DOHH2 (cell line): Measurements from ENCODE around the gene AP1S3.

ENCODE experiments used
- H3F3A ChIP-seq: fragments of 200-600 bp; sonication (generic), shearing (Covaris generic); 2 replicates; pipeline ENCODE4 v1.6.0; 2016; ENCODE audit warnings: antibody characterized with exemption, mild to moderate bottlenecking; ENCODE audit not compliant: control insufficient read depth, insufficient read depth
- H3K27ac ChIP-seq: fragments of 200-600 bp; sonication (generic); 2 replicates; pipeline ENCODE4 v1.5.1; 2014; ENCODE audit warnings: low read depth, mild to moderate bottlenecking, low read length, moderate library complexity
- H3K27me3 ChIP-seq: fragments of 200-600 bp; sonication (generic); 2 replicates; pipeline ENCODE4 v1.6.1; 2014; ENCODE audit warnings: mild to moderate bottlenecking, low read length, mixed read lengths; ENCODE audit not compliant: control insufficient read depth
- H3K36me3 ChIP-seq: fragments of 200-600 bp; sonication (generic); 2 replicates; pipeline ENCODE4 v1.6.1; 2014; ENCODE audit warnings: mild to moderate bottlenecking, low read length, moderate library complexity, mixed read lengths; ENCODE audit not compliant: control insufficient read depth
- H3K4me1 ChIP-seq: fragments of 200-600 bp; sonication (generic); 2 replicates; pipeline ENCODE4 v1.6.1; 2014; ENCODE audit warnings: mild to moderate bottlenecking, low read length, mixed read lengths; ENCODE audit not compliant: control insufficient read depth
- H3K4me2 ChIP-seq: fragments of 200-600 bp; sonication (generic); 2 replicates; pipeline ENCODE4 v1.6.0; 2014; ENCODE audit warnings: mild to moderate bottlenecking, low read length, moderate library complexity
- H3K4me3 ChIP-seq: fragments of 200-600 bp; sonication (generic); 2 replicates; pipeline ENCODE4 v1.5.1; 2014; ENCODE audit warnings: mild to moderate bottlenecking, low read length, mixed read lengths
- H3K79me2 ChIP-seq: fragments of 200-600 bp; sonication (generic); 2 replicates; pipeline ENCODE4 v1.6.1; 2014; ENCODE audit warnings: mild to moderate bottlenecking, low read length, mixed read lengths; ENCODE audit not compliant: control insufficient read depth
- H3K9me2 ChIP-seq: fragments of 200-600 bp; sonication (generic); replicated peaks from 2 replicates; pipeline ENCODE4 v1.6.1; 2014; ENCODE audit warnings: mild to moderate bottlenecking, low read length, mixed read lengths; ENCODE audit not compliant: control insufficient read depth
- H3K9me3 ChIP-seq: fragments of 200-600 bp; sonication (generic); 2 replicates; pipeline ENCODE4 v1.6.1; 2014; ENCODE audit warnings: antibody characterized with exemption, low read length, mixed read lengths; ENCODE audit not compliant: control insufficient read depth, insufficient read depth
- H4K20me1 ChIP-seq: fragments of 200-600 bp; sonication (generic); 2 replicates; pipeline ENCODE4 v1.6.0; 2014; ENCODE audit warnings: low read depth, mild to moderate bottlenecking, antibody characterized with exemption, low read length, moderate library complexity; ENCODE audit not compliant: control insufficient read depth, insufficient read depth
- EZH2phosphoT487 ChIP-seq: fragments of 200-600 bp; sonication (generic); IDR thresholded peaks from 2 replicates; pipeline ENCODE4 v1.6.1; 2017; ENCODE audit warnings: borderline replicate concordance, mild to moderate bottlenecking, antibody characterized with exemption, low read length, moderate library complexity, mixed read lengths
- TF ChIP-seq, protein P1 (sequence below): fragments of 200-600 bp; sonication (generic); IDR thresholded peaks from one replicate; pipeline ENCODE4 v1.5.1; 2014; ENCODE audit warnings: antibody characterized with exemption, mild to moderate bottlenecking, low read depth, low read length; ENCODE audit not compliant: poor library complexity, severe bottlenecking

Gene AP1S3

DNA sequence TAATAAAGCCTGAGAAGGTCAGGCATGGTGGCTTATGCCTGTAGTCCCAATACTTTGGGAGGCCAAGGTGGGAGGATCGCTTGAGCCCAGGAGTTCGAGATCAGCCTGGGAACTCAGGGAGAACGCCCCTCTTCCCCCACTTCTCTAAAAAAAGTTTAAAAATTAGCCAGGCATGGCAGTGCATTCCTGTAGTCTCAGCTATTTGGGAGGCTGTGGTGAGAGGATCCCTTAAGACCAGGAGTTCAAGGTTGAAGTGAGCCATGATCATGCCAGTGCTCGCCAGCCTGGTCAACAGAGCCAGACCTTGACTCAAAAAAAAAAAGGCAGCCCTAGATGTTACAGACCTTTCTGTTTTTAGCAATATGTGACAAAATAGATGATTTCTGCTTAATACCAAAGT lies 83.4 kb downstream of the AP1S3 start:
- Histone ChIP-seq H3K4me3 (no peak overlapping the region), H3K4me1 (no peaks in the 10 kb centered on the region), H3K79me2 (no peaks in the 10 kb centered on the region), H3K27me3 (no peaks in the 10 kb centered on the region), H3F3A (no peaks in the 10 kb centered on the region), H3K9me3 (no peaks in the 10 kb centered on the region), H3K9me2 (no peaks in the 10 kb centered on the region), H3K27ac (no peak overlapping the region), H3K4me2 (no peak overlapping the region), H4K20me1 (no peaks in the 10 kb centered on the region), H3K36me3 (no peaks in the 10 kb centered on the region)
- no peak for TF ChIP-seq EZH2phosphoT487
- TF ChIP-seq, protein P1, sequence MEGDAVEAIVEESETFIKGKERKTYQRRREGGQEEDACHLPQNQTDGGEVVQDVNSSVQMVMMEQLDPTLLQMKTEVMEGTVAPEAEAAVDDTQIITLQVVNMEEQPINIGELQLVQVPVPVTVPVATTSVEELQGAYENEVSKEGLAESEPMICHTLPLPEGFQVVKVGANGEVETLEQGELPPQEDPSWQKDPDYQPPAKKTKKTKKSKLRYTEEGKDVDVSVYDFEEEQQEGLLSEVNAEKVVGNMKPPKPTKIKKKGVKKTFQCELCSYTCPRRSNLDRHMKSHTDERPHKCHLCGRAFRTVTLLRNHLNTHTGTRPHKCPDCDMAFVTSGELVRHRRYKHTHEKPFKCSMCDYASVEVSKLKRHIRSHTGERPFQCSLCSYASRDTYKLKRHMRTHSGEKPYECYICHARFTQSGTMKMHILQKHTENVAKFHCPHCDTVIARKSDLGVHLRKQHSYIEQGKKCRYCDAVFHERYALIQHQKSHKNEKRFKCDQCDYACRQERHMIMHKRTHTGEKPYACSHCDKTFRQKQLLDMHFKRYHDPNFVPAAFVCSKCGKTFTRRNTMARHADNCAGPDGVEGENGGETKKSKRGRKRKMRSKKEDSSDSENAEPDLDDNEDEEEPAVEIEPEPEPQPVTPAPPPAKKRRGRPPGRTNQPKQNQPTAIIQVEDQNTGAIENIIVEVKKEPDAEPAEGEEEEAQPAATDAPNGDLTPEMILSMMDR, result no peak

DNA sequence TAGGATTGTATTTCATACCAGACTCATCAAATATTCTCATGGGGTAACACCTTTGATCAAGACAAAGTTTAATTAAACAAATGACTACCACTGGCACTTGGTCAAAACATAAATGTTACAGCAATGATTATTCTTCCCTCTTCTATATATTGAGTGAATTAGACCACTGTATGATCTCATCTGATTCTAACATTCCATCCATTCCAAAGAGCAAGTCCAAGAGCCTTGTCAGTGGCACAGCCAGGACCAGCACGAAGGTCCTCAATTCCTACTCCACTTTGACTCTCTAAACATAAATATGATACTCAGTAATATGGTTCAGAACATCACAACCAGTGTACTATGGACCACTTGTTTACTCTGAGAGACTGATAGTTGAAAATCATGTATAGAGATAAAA lies 86.4 kb downstream of the AP1S3 start:
- Histone ChIP-seq H3K4me2 (no peak overlapping the region), H3K27ac (no peak overlapping the region), H3K4me1 (no peaks in the 10 kb centered on the region), H3K4me3 (no peak overlapping the region), H3K9me3 (no peaks in the 10 kb centered on the region), H3K27me3 (no peaks in the 10 kb centered on the region; the same call in 1 of the 2 replicates), H4K20me1 (no peaks in the 10 kb centered on the region), H3K36me3 (no peaks in the 10 kb centered on the region), H3F3A (no peaks in the 10 kb centered on the region), H3K9me2 (no peaks in the 10 kb centered on the region), H3K79me2 (no peaks in the 10 kb centered on the region)
- TF ChIP-seq, protein P1, result no peak
- TF ChIP-seq EZH2phosphoT487, result no peak

DNA sequence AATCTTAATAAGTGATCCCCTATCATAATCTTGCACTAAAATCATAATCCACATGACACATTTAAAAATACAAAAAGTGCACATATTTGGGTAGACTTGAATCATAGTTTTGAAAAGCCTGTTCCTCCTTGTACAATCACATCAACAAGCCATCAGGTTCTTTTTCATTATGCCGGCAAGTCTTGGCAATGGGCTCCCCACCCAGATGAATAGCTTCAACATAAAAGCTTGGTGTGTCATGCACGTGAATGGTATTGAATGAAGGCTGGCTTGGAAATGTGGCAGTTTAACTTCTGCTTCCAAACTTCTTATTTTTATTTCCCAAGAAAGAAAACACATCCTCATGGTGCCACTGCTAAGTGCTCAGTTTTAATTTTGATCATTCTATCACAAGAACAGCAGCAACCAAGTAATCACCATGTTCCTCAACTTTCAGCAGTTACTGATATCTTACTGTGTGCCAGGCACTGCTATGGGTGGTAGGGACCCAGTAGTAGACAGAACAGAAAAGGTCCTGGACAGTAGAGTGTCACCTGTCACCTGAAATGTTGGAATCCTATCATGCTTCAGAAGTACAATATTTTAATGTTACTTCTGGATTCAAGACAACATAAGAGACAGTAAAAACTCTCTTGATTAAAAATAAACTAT lies 89.9 kb downstream of the AP1S3 start:
- no peaks in the 10 kb centered on the region for H3K4me1 ChIP-seq
- H3K36me3 ChIP-seq, result no peaks in the 10 kb centered on the region
- H3F3A ChIP-seq, result no peaks in the 10 kb centered on the region
- no peaks in the 10 kb centered on the region for H3K9me2 ChIP-seq
- no peaks in the 10 kb centered on the region for H3K79me2 ChIP-seq
- no peak overlapping the region for H3K27ac ChIP-seq
- no peaks in the 10 kb centered on the region for H3K9me3 ChIP-seq
- H3K4me2 ChIP-seq, result no peak overlapping the region
- TF ChIP-seq, protein P1, result no peak
- TF ChIP-seq EZH2phosphoT487, result no peak
- no peak overlapping the region for H3K4me3 ChIP-seq
- H4K20me1 ChIP-seq, result no peaks in the 10 kb centered on the region
- no peaks in the 10 kb centered on the region; the same call in 1 of the 2 replicates for H3K27me3 ChIP-seq
